Measurements from ENCODE around the gene GALNT10.

DNA sequence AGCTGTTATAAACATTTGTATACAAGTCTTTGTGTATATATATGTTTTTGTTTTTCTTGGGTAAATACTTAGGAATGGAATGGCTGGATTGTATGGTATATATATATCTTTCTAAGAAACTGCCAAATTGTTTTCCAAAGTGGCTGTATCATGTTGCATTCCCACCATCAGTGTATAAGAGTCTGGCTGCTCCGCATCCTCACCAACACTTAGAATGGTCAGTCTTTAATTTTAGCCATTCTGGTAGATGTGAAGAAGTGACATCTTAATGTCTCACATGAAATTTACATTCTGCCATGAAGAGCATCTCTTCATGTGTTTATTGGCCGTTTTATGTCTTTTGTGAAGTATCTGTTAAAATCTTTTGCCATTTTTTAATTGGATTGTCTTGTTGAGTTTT lies 31.9 kb downstream of the GALNT10 start:
- TF ChIP-seq, protein P1, sequence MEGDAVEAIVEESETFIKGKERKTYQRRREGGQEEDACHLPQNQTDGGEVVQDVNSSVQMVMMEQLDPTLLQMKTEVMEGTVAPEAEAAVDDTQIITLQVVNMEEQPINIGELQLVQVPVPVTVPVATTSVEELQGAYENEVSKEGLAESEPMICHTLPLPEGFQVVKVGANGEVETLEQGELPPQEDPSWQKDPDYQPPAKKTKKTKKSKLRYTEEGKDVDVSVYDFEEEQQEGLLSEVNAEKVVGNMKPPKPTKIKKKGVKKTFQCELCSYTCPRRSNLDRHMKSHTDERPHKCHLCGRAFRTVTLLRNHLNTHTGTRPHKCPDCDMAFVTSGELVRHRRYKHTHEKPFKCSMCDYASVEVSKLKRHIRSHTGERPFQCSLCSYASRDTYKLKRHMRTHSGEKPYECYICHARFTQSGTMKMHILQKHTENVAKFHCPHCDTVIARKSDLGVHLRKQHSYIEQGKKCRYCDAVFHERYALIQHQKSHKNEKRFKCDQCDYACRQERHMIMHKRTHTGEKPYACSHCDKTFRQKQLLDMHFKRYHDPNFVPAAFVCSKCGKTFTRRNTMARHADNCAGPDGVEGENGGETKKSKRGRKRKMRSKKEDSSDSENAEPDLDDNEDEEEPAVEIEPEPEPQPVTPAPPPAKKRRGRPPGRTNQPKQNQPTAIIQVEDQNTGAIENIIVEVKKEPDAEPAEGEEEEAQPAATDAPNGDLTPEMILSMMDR (IDR thresholded peaks at IDR 0.05; ENCODE audit: control extremely low read depth in 1 of 3, insufficient read depth in 1 of 3, low read depth in 1 of 3, low read length in 3 of 3) = no peak
- TF ChIP-seq JUND (IDR thresholded peaks at IDR 0.05; ENCODE audit: low read length) = no peak
- TF ChIP-seq POLR2A (IDR thresholded peaks at IDR 0.05; ENCODE audit: control extremely low read depth in 1 of 2, low read depth in 2 of 2, low read length in 2 of 2) = no peak
- no peak for TF ChIP-seq EP300 (IDR thresholded peaks at IDR 0.05; ENCODE audit: borderline replicate concordance in 1 of 2, low read depth in 2 of 2, low read length in 2 of 2)
- no peak for TF ChIP-seq CHD1 (IDR thresholded peaks at IDR 0.05; ENCODE audit: low read depth, low read length)
- TF ChIP-seq BACH1 (IDR thresholded peaks at IDR 0.05; ENCODE audit: low read length) = no peak
